Measurements from ENCODE around the gene FSTL4.

Gene FSTL4

DNA sequence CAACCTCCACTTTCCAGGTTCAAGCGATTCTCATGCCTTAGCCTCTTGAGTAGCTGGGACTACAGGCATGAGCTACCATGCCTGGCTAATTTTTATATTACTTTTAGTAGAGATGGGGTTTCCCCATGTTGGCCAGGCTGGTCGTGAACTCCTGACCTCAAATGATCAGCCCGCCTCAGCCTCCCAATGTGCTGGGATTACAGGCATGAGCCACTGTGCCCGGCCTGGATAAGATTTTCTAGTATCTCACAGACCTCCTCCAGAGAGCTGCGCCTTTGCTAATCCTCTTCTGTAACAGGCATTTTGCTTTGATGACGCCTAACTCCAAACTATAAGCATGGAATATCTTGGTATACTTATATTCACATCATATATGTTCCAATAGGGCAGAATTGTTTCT lies 99.4 kb downstream of the FSTL4 start:
- no peak for DNase-seq (ENCODE audit: low read depth)

DNA sequence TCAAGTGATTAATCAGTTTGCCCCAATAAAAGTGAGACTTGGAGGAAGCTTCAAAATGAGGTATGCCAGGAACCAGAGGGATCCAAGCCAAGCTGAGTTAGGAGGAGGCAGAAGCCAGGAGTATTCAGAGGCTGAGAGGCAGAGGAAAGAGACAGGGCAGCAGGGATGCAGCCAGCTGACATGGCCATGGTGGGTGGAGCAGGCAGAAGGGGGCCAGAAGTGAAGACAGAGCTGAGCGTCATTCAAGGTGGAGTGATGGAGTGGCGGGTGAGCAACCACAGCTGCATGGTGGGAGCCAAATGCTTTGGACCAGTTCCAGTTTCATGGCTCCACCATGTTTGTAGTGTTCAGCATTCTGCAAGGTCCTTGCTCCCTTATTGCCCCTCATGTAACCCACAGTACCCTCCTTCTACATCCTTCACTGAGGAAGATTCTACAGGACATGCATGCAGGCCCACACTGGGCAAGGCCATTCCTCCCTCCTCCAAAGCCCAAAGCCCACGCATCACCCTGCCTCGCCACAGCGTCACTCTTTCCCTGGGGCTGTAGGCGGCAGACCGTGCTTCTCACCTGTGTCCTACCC lies 100.6 kb downstream of the FSTL4 start:
- DNase-seq (ENCODE audit: low read depth) = no peak

GRCh38 chr5:133510634-133511262 lies 101.6 kb downstream of the FSTL4 start:
- no peak for DNase-seq (ENCODE audit: low read depth)

- no peak for DNase-seq (ENCODE audit: low read depth)
Observed at GRCh38 chr5:133509742-133510079, 102.6 kb downstream of the FSTL4 start.

DNA sequence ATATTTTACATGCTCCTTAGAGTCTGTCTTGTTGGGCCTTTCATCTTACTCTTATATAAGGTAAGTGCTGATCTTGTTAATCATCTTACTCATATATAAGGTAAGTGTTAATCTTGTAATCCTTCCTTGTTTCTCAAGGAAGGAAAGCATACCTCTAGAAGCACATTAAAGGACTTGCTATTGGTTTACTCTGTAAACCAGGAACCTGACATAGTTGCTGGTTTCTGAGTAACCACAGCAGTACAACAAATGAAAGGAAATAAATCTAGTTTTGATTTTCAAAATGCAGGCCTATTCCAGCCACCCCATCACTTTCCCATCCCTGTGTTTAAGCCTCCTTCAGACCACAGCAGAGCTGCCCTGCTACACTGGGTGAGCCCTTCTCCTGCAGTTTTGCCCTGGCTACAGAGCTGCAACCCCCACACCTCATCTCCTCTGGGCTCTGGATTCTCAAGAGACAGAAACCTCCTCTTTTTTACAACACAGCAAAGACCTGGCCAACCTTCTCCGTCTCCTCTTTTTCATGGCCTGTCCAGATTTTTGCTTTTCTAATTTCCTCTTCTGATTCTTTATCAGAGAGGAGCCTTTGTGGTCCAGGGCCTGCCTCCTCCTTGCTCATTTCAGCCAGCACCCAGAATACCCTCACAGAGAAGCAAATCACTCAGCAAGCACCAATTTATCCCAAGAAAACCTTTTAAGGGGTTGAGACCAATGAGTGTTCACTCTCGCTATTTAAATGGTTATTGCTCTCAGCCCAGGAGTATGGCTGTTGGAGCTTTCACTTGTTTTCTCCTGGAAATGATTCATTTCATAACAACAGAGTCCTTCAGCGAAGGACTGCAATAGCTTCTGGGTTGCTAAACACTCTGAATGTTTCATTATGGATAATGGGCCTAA lies 103.2 kb downstream of the FSTL4 start:
- no peak for DNase-seq (ENCODE audit: low read depth)

DNA sequence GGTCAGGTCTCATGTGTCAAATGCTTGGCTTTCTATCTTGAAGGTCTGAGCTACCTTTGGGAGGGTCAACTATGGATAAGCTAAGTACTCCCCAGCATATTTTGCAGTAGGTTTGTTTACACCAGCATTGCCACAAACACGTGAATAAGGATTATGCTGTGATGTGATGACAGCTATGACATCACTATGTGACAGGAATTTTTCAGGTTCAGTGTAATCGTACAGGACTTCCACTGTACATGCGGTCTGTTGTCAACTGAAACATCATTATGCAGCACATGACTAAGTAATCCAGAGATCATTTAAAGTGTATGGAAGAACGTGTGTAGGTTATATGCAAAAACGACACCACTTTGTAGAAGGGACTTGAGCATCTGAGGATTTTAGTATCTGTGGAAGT lies 104.0 kb downstream of the FSTL4 start:
- no peak for DNase-seq (ENCODE audit: low read depth)

- DNase-seq (ENCODE audit: low read depth) = no peak
Observed at GRCh38 chr5:133506181-133506580, 106.2 kb downstream of the FSTL4 start.

DNA sequence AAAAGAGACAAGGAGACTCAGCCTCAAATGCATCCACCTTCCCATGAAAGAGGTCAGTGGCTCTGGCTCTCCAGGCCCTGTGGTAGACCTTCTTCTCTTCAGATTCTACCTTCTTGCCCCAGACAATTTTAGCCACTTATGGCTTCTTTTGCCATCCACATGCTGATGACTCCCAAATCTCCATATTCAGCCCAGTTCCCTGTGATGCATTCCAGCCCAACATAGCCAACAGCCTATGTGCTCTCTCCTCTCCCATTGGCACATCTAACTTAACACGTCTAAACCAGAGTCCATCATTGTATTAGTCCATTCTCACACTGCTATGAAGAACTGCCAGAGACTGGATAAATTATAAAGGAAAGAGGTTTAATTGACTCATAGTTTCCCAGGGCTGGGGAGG lies 108.8 kb downstream of the FSTL4 start:
- no peak for DNase-seq (ENCODE audit: low read depth)

DNA sequence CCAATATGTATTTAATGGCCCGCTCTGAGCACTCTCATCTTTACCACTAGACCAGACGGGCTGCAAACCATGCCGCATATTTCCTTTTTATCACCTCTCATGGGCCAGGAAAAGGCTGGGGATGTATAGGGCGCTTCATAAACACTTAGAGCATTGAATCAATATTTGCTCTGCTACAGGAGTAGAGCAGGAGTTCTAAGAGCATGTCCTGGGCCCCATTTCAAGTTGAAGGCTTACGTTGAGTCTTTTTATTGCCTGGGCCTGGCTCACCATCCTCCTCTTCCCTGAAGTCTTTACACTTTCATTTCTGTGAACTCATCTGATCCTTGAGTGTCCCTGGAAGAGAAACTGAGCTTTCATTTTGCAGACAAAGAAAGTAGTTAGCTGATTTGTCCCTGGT lies 112.4 kb downstream of the FSTL4 start:
- DNase-seq (ENCODE audit: low read depth) = no peak

GRCh38 chr5:133497608-133498348 lies 114.6 kb downstream of the FSTL4 start:
- no peak for DNase-seq (ENCODE audit: low read depth)

DNA sequence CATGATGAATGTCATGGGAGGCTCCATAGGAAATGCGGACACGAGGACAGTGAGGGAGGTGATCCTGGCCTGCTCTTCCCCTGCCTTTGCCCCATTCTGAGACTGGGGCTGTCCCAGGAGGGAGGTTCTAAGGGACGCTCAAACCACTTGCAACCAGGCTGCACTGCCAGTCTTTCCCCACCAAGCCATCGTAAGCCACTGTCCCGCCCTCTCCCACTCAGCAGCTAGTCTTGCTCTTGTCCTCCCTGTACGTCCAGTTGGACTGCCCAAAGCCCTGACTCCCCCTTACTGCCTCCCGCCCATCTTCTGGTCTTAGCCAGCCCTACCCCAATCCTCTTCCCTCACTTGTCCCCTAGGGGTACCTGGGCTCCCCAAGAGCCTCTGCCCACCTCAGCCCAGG lies 115.7 kb downstream of the FSTL4 start:
- DNase-seq (ENCODE audit: low read depth) = no peak

GRCh38 chr5:133494923-133495246 lies 117.5 kb downstream of the FSTL4 start:
- no peak for DNase-seq (ENCODE audit: low read depth)

DNA sequence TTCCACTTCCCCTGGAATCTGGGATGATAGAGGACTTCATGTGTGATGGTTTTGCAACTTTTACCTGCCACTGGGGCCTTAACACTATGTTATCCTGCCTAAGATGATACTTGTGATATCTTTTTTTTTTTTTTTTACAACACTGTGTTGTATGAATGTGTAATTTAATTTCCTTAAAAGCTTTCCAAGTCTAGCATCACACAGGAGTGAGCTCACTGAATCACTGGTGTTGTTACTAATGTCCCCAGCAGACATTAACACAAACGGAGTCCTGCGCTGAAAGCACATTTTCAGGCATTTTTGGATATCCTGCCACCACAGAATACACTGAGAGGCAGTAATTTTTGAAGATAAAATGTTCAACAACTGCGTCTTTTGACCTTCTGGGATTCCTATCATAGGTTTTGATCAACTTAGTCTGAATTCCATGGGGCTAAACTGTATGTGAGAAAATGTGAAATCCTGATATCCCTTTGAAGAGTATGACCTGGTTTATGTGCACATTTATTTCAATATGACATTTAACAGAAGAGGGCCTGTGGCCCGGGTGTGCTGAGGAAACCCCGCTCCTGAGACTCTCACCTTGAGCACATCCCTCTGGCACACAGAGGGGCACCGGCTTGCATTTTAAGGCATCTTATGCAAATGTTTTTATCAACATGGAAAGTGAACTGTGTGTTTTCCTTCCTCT lies 118.0 kb downstream of the FSTL4 start:
- DNase-seq (ENCODE audit: low read depth) = no peak

- DNase-seq (ENCODE audit: low read depth) = no peak
Observed at GRCh38 chr5:133489632-133490031, 122.7 kb downstream of the FSTL4 start.

DNA sequence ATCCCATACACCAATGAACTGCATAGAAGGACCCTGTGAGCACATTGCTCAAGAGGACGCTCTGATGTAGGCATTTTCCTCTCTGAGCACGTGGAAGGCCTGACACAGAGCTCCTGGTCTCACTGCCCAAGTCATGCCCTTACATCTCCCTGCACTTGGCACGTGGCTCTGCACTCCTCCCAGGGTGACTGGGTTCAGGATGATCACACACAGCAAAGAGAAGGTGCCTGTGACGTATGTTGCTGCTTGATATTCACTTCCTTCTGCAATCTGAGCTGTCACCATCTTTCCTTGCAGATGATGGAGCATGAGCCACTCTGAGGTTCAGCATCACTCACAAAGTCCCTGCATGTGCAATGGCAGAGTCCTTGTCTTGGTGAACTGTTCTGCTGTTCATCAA lies 125.2 kb downstream of the FSTL4 start:
- no peak for DNase-seq (ENCODE audit: low read depth)

DNA sequence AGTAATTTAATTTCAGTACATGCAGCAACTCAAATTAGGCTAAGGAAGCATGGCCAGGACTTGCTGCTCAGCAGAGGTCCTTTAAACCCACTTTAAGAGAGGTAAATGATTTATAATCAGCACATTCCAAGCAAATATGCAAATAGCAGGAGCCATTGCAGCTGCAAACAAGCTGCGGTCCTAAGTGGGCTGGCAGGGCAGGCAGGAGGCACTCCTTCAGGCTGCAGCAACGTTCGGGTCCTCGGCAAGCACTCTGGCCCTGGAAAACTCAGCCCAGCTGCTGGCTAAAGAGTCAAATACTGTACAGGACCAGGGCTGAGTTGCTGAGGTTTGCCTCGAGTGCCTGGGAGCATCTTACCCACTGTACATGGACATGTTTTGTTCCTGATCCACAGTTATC lies 126.9 kb downstream of the FSTL4 start:
- DNase-seq (ENCODE audit: low read depth) = no peak

- DNase-seq (ENCODE audit: low read depth) = no peak
Observed at GRCh38 chr5:133483406-133484090, 128.8 kb downstream of the FSTL4 start.

DNA sequence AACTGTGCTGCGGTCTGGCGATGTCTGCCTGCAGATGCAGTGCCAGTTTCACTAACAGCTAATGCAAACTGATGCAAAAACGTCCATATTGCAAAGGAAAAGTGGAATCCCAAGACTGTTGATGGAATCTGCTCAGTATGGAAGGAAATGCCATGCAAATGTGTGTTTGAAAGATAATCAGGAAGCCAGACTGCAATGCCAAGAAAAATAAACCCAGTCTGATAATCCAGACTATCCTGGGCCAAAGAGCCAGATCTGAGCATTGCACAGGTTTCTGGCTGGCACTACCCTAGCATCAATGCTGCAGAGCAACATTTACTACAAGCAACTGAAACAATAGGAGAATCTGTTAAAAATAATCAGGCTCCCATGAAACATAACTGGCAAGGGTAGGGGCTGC lies 130.3 kb downstream of the FSTL4 start:
- DNase-seq (ENCODE audit: low read depth) = no peak

GRCh38 chr5:133480866-133481265 lies 131.5 kb downstream of the FSTL4 start:
- DNase-seq (ENCODE audit: low read depth) = no peak

DNA sequence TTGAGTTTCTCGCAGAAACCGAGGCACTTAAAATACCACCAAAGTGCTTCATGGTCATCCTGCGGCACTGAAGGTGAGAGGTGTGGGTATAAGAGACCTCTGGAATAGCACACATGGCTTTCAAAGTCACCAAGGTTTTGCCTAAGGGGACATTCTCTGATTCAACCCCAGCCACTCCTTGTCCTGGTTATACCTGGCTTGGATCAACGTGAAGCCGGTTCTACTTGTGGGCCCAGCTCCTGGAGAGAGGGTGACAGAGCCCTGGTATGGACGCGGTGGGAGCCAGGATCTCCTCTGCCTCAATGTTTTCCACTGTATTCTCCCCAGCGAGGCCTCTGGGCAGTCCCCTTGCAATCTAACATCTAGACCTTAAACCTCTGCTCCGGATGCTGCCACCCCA lies 132.0 kb downstream of the FSTL4 start:
- no peak for DNase-seq (ENCODE audit: low read depth)

DNA sequence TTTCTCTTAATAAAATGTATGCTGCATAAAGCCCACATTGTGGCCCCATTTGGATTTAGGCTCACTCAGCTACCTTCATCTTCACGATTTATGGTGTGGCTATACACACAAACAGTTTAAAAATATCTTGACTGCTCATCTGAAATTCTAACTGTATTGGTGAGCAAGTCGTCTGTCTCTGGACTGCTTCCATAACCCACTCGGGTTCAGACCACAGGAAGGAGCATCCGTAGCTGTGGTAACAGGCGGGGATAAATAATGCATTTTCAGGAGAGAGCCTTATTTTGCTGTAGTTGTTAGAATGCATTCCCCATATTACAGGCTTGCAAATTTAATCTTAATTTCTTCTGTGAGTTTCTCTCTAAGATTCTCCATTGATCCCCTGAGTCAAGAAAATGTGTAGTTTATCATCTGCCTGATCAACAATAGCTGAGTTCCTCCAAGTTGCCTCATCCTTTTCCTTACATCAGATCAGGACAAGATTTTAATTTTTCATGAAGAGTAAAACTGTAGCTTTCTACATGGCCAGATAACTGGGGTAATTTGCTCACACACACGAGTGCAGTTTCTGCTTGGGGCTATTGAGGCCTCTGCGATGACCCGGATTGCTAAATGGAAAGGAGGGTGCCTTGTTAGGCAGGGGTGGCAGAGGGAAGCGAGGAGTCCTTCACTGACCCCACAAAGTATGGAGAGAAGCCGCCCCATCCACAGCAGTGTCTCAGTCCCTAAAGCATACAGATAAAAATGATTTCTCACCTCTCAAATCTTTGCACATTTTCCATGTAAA lies 133.9 kb downstream of the FSTL4 start:
- no peak for DNase-seq (ENCODE audit: low read depth)

Data from stimulated activated CD8-positive, alpha-beta memory T cell treated with anti-CD3 and anti-CD28 coated beads, Interleukin-12 subunit alpha, Interleukin-12 subunit beta, amount 100 ng/mL, for 4 hours (primary cell).